PC-3 (cell line): Measurements from ENCODE around the gene DENND2D. TPM values are rescaled to one million over a fixed set of nuclear protein-coding genes. Genes with fewer than 3 reads are reported as not detected.

ENCODE experiments used
- ATAC-seq: fragments of 200-7000 bp; cut with Tn5 transposase; 2 replicates; pipeline ENCODE4 v1.9.1; 2020; ENCODE audit warnings: mild to moderate bottlenecking, moderate library complexity
- BruUV-seq: library from RNA; stranded (reverse); fragments of 400-500 nt; replicated peaks from 2 replicates; lab custom pipeline; 2021; lab: Mats Ljungman, UMichigan
- CTCF ChIA-PET: fragments of 300-600 bp; sonication (Branson Sonifier 250); formaldehyde crosslinking; loops from one replicate; lab custom pipeline; 2022; ENCODE audit warnings: antibody characterized with exemption; lab: Charles Lee
- POLR2A ChIA-PET: fragments of 300-600 bp; sonication (Branson Sonifier 250); formaldehyde crosslinking; loops from one replicate; lab custom pipeline; 2022; ENCODE audit warnings: antibody characterized with exemption; ENCODE audit not compliant: unreplicated experiment; lab: Charles Lee
- DNase-seq: peaks from one replicate; pipeline ENCODE4 v3.0.0-alpha.2; 2015
- H2AFZ ChIP-seq: fragments of 300-600 bp; sonication (generic); 2 replicates; pipeline ENCODE4 v1.6.0; 2016; ENCODE audit warnings: antibody characterized with exemption, low read length
- H3F3A ChIP-seq: fragments of 300-600 bp; sonication (generic); one replicate; pipeline ENCODE4 v1.6.0; 2017; ENCODE audit warnings: antibody characterized with exemption, low read length, control low read depth, mild to moderate bottlenecking; ENCODE audit not compliant: unreplicated experiment
- H3K27ac ChIP-seq: fragments of 300-600 bp; sonication (generic); 2 replicates; pipeline ENCODE4 v1.5.1; 2016; ENCODE audit warnings: mild to moderate bottlenecking, low read length
- H3K27me3 ChIP-seq: fragments of 300-600 bp; sonication (generic); 2 replicates; pipeline ENCODE4 v1.6.1; 2016; ENCODE audit warnings: low read length, mixed read lengths
- H3K36me3 ChIP-seq: fragments of 300-600 bp; sonication (generic); 2 replicates; pipeline ENCODE4 v1.6.1; 2016; ENCODE audit warnings: low read depth, mixed run types, low read length, mixed read lengths
- H3K4me1 ChIP-seq: fragments of 300-600 bp; sonication (generic); 2 replicates; pipeline ENCODE4 v1.5.1; 2016; ENCODE audit warnings: low read length; ENCODE audit not compliant: insufficient read depth
- H3K4me2 ChIP-seq: fragments of 300-600 bp; sonication (generic); 2 replicates; pipeline ENCODE4 v1.6.0; 2016; ENCODE audit warnings: low read length
- H3K4me3 ChIP-seq: fragments of 300-600 bp; sonication (generic); 2 replicates; pipeline ENCODE4 v1.5.1; 2016; ENCODE audit warnings: mild to moderate bottlenecking, low read length, mixed read lengths
- H3K79me2 ChIP-seq: fragments of 300-600 bp; sonication (generic); 2 replicates; pipeline ENCODE4 v1.6.1; 2017; ENCODE audit warnings: low read length, mixed read lengths
- H3K9ac ChIP-seq: fragments of 300-600 bp; sonication (generic); 2 replicates; pipeline ENCODE4 v1.6.0; 2016; ENCODE audit warnings: mild to moderate bottlenecking, low read length
- H3K9me2 ChIP-seq: fragments of 300-600 bp; sonication (generic); replicated peaks from 2 replicates; pipeline ENCODE4 v1.6.1; 2016; ENCODE audit warnings: mixed run types, low read length, mixed read lengths
- H3K9me3 ChIP-seq: fragments of 300-600 bp; sonication (generic); 2 replicates; pipeline ENCODE4 v1.6.1; 2016; ENCODE audit warnings: low read length, mixed read lengths
- H4K20me1 ChIP-seq: fragments of 300-600 bp; sonication (generic); 2 replicates; pipeline ENCODE4 v1.6.1; 2016; ENCODE audit warnings: low read length, mixed read lengths
- EZH2 ChIP-seq: fragments of 300-600 bp; sonication (generic); IDR thresholded peaks from one replicate; pipeline ENCODE4 v1.6.1; 2017; ENCODE audit warnings: antibody characterized with exemption, mild to moderate bottlenecking, low read length; ENCODE audit not compliant: unreplicated experiment
- EZH2phosphoT487 ChIP-seq: fragments of 300-600 bp; sonication (generic); IDR thresholded peaks from 2 replicates; pipeline ENCODE4 v1.6.1; 2018; ENCODE audit warnings: mild to moderate bottlenecking, antibody characterized with exemption, low read length, borderline replicate concordance
- intact Hi-C: fragments of 100-400 bp; cut with micrococcal nuclease; formaldehyde crosslinking; loops from 2 replicates; pipeline ENCODE4 v1.9.0; 2023
- total RNA-seq: library from RNA; depleted of rRNA; stranded (reverse); fragments of >200 nt; gene quantifications from 2 replicates; pipeline ENCODE4 v1.2.3, GENCODE V29; 2014
- TF ChIP-seq, protein P1 (sequence below): fragments of 300-600 bp; sonication (generic); conservative IDR thresholded peaks from 2 replicates; pipeline ENCODE4 v1.5.1; 2017; ENCODE audit warnings: antibody characterized with exemption, low read depth, mild to moderate bottlenecking, low read length

Gene DENND2D
- total RNA-seq, 1 experiment from 2014 or later: 4.0 TPM

DNA sequence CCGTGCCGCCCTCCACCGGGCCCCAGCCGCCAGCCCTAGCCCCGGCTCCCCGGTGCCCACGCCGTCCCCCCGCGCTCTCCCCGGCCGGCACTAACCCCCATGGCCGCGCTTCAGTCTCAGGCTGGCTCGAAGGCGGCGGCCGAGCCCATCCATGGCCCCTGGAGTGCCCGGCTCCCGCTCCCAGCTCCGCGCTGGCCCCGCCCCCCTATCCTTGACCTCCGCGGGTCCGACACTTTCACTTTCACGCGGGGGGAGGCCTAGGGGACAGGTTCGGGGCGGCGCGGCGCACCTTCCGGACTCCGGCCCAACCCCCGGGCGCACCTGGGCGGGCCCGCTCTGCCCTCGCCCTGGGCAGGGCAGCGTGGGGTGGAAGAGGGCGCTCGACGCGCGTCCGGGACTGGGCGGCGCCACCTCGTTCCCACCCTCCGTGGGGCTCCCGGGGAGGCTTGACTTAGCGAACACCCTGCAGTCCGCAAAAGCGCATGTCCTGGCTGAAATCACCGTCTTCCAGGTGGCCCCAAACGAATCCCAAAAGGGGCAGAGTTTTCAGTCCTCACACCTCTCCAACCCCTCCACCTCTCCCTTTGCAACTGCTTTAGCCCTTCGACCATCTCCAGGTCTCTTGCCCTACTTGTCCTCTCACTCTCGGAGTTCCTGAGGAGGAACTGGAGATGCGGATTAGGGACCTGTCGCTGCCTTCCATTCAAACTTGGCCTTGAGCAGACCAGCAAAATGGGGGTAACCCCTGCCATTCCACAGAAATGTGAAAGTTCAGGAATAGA lies 3.9 kb upstream of the DENND2D start:
- CTCF ChIA-PET: no interaction called here
- peak overlapping the region; percentile 86 for H2AFZ ChIP-seq
- intact Hi-C loops: no loop called here

DNA sequence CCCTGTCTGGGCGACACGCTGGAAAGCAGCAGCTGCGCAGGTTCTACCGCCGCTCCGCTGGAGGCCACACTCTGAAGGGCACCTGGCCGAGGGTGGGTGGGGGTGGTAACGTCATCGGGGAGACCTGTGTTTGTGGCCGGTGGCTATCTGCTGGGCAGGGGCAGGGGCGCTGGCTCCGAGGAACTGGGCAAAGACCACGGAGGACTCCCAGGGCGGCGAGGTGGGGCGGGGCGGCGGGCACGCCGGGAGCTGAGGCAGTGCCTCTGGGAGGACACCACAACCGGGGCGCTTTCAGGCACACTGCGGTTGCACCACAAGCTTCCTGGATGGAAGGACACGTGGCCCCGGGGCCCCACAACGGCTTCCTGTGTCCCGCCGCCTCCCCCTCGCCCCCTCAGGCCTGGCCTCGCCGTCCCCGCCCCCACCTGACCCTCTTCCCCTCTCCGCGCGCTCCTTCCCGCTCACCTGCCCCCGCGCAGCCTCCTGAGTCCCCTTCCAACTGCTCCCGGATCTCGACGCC lies 3.3 kb upstream of the DENND2D start:
- POLR2A ChIA-PET: no interaction called here
- CTCF ChIA-PET: no interaction called here

More for the DNA sequence above, 3.9 kb upstream of the DENND2D start:
- Histone ChIP-seq H3K79me2 (no peaks in the 10 kb centered on the region), H3K4me3 (peak overlapping the region; percentile 64), H3K4me1 (peaks cover 32% of the 10 kb centered on the region), H3K9ac (peak overlapping the region; percentile 55), H3K36me3 (no peaks in the 10 kb centered on the region), H3K27ac (no peak overlapping the region), H3K9me2 (no peaks in the 10 kb centered on the region), H3K9me3 (no peaks in the 10 kb centered on the region), H3K27me3 (no peaks in the 10 kb centered on the region), H3K4me2 (peak overlapping the region; percentile 85), H3F3A (no peaks in the 10 kb centered on the region), H4K20me1 (no peaks in the 10 kb centered on the region)
- ATAC-seq (peak; percentile 64), DNase-seq (no peak)
- TF ChIP-seq EZH2phosphoT487 (no peak), EZH2 (no peak)
- TF ChIP-seq, protein P1, sequence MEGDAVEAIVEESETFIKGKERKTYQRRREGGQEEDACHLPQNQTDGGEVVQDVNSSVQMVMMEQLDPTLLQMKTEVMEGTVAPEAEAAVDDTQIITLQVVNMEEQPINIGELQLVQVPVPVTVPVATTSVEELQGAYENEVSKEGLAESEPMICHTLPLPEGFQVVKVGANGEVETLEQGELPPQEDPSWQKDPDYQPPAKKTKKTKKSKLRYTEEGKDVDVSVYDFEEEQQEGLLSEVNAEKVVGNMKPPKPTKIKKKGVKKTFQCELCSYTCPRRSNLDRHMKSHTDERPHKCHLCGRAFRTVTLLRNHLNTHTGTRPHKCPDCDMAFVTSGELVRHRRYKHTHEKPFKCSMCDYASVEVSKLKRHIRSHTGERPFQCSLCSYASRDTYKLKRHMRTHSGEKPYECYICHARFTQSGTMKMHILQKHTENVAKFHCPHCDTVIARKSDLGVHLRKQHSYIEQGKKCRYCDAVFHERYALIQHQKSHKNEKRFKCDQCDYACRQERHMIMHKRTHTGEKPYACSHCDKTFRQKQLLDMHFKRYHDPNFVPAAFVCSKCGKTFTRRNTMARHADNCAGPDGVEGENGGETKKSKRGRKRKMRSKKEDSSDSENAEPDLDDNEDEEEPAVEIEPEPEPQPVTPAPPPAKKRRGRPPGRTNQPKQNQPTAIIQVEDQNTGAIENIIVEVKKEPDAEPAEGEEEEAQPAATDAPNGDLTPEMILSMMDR: no peak
- POLR2A ChIA-PET: no interaction called here
- BruUV-seq: no TSS peak

More for the DNA sequence above, 3.3 kb upstream of the DENND2D start:
- peak overlapping the region; percentile 55 for H3K9ac ChIP-seq
- intact Hi-C loops: no loop called here
- H3K9me3 ChIP-seq: no peaks in the 10 kb centered on the region
- 0 out of 2 replicates have a peak overlapping the region, but pooled peaks have one; percentile 3 for H3K27ac ChIP-seq
- peak overlapping the region; percentile 64 for H3K4me3 ChIP-seq
- H3K36me3 ChIP-seq: no peaks in the 10 kb centered on the region
- TF ChIP-seq, protein P1: no peak
- DNase-seq (peak; percentile 54), ATAC-seq (peak; percentile 68)
- H3K79me2 ChIP-seq: no peaks in the 10 kb centered on the region
- no TSS peak for BruUV-seq
- H2AFZ ChIP-seq: peak overlapping the region; percentile 86
- no peaks in the 10 kb centered on the region for H3F3A ChIP-seq
- H3K9me2 ChIP-seq: no peaks in the 10 kb centered on the region
- peak overlapping the region; percentile 85 for H3K4me2 ChIP-seq
- no peaks in the 10 kb centered on the region for H3K27me3 ChIP-seq
- peaks cover 30% of the 10 kb centered on the region for H3K4me1 ChIP-seq
- H4K20me1 ChIP-seq: no peaks in the 10 kb centered on the region
